Measurements from ENCODE around the gene SETX. TPM values are rescaled to one million over a fixed set of nuclear protein-coding genes. Genes with fewer than 3 reads are reported as not detected.

SETX gene
- total RNA-seq, 1 experiment from 2014 or later, result 44.3 TPM

DNA sequence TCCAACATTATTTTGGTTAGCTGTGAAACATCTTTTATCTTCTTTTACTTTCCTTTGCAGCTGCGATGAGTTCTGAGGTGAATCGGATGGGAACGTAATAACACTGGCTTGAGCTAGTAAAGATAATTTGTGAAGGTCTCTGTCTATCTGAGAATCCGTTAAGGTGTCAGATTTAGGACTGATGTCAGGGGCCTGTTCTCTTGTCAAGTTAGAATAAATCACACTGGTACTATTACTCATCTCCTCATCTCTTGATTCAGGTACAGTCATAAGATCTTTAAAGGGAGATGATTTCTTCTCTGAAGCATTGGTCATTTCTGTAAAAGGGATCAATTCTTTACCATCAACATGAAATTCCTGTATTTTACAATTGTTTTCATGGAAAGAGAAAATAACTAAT is 26.2 kb downstream of the SETX start:
- H3K4me1 ChIP-seq (ENCODE audit: insufficient read depth, low read length), result no peaks in the 10 kb centered on the region
- H3K14ac ChIP-seq (ENCODE audit: insufficient read depth, low read length), result no peak overlapping the region
- Mint-ChIP-seq H3K9me3 (no peaks in the 10 kb centered on the region), H3K36me3 (ENCODE audit: insufficient read depth in 1 of 3, low read depth in 3 of 3) (peaks cover 44 to 91% (median 77%) of the 10 kb centered on the region in 3 experiments; a peak in 6 of 7 replicates), H3K4me3 (no peak overlapping the region), H3K4me1 (no peaks in the 10 kb centered on the region), H3K27ac (no peak overlapping the region), H3K27me3 (ENCODE audit: low read depth) (no peaks in the 10 kb centered on the region)
- no peak overlapping the region for H3K18ac ChIP-seq (ENCODE audit: insufficient read length, low read depth, low read length)
- H2BK12ac ChIP-seq (ENCODE audit: insufficient read length, low read depth, low read length), result no peak overlapping the region
- no peak for TF ChIP-seq CTCF (conservative IDR thresholded peaks at IDR 0.05)
- no peak overlapping the region for H2AK5ac ChIP-seq (ENCODE audit: insufficient read length, low read length)
- H3K27ac ChIP-seq (ENCODE audit: insufficient read length, low read depth, low read length), result no peak overlapping the region
- no peak overlapping the region for H4K8ac ChIP-seq (replicated peaks; ENCODE audit: insufficient read length, low read depth, low read length)
- no peaks in the 10 kb centered on the region for H3K79me2 ChIP-seq (ENCODE audit: insufficient read depth, low read length)
- no peak overlapping the region for H4K91ac ChIP-seq (ENCODE audit: insufficient read length, low read depth, low read length)
- H3K23me2 ChIP-seq (ENCODE audit: insufficient read length, low read depth, low read length, poor library complexity, severe bottlenecking), result no peaks in the 10 kb centered on the region
- no peak overlapping the region for H2BK5ac ChIP-seq (ENCODE audit: insufficient read length, low read length)
- H3K9ac ChIP-seq (ENCODE audit: extremely low read depth, insufficient read length, low read length), result no peak overlapping the region
- H3T11ph ChIP-seq (ENCODE audit: low read length), result no peak overlapping the region
- H3K27me3 ChIP-seq (ENCODE audit: insufficient read depth, low read length), result no peaks in the 10 kb centered on the region
- no peak overlapping the region for H3K4ac ChIP-seq (ENCODE audit: low read depth, low read length)
- DNase-seq, result no peak
- WGBS (ENCODE audit: extremely low coverage, insufficient read length, low lambda C conversion rate), result no CpG with 5 or more reads among the region's 4 CpGs
- no peak overlapping the region for H2BK20ac ChIP-seq (ENCODE audit: low read depth, low read length, poor library complexity, severe bottlenecking)
- no peak overlapping the region for H2AFZ ChIP-seq (ENCODE audit: low read length)
- no peak overlapping the region for H4K5ac ChIP-seq (ENCODE audit: insufficient read length, low read depth, low read length)
- no peak overlapping the region for H3K56ac ChIP-seq (ENCODE audit: insufficient read length, low read depth, low read length)
- H3K79me1 ChIP-seq (ENCODE audit: insufficient read depth, low read depth, low read length, poor library complexity, severe bottlenecking), result peaks cover 2% of the 10 kb centered on the region
- no peaks in the 10 kb centered on the region for H4K20me1 ChIP-seq (ENCODE audit: control insufficient read depth, insufficient read depth, insufficient read length)
- H2BK120ac ChIP-seq (ENCODE audit: low read depth, low read length, poor library complexity, severe bottlenecking), result no peak overlapping the region
- H3K23ac ChIP-seq (ENCODE audit: insufficient read length, low read depth, low read length), result no peak overlapping the region
- no peak overlapping the region for H3K4me2 ChIP-seq (ENCODE audit: insufficient read depth, insufficient read length, low read length)
- H2BK15ac ChIP-seq (ENCODE audit: low read depth, low read length), result no peak overlapping the region
- no peaks in the 10 kb centered on the region for H3K9me3 ChIP-seq (ENCODE audit: control insufficient read depth, low read depth, low read length)
